GM18502 (cell line): ENCODE results near the gene SUSD3.

ENCODE experiments used
- ATAC-seq: cut with Tn5 transposase; IDR thresholded peaks from one replicate; pipeline ENCODE4 v1.9.1; 2021; ENCODE audit warnings: mild to moderate bottlenecking; ENCODE audit not compliant: unreplicated experiment, poor library complexity

SUSD3 gene

GRCh38 chr9:93071464-93071863 is 13.0 kb downstream of the SUSD3 start:
- ATAC-seq, result no peak

- no peak for ATAC-seq
Observed at GRCh38 chr9:93072383-93072795, 13.9 kb downstream of the SUSD3 start.

- ATAC-seq, result no peak
Observed at GRCh38 chr9:93076101-93076791, 17.7 kb downstream of the SUSD3 start.

GRCh38 chr9:93076792-93077128 is 18.3 kb downstream of the SUSD3 start:
- no peak for ATAC-seq

DNA sequence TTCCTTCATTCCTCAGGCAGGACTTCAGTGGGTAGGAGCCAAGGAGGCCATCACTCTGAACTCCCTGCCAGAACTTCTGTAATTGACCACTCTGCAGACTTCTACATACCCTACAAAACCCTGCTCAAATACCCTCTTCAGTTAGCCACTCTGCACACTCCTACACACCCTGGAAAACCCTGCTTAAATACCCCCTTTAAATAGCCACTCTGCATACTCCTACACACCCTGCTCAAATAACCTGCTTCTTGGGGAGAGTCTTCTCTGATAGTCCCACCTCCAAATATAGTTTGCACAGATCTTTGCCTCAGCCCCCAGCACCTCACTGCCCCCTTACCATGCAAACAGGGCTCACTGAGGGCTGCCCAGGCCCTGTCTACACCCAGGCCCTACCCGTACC is 18.9 kb downstream of the SUSD3 start:
- no peak for ATAC-seq

DNA sequence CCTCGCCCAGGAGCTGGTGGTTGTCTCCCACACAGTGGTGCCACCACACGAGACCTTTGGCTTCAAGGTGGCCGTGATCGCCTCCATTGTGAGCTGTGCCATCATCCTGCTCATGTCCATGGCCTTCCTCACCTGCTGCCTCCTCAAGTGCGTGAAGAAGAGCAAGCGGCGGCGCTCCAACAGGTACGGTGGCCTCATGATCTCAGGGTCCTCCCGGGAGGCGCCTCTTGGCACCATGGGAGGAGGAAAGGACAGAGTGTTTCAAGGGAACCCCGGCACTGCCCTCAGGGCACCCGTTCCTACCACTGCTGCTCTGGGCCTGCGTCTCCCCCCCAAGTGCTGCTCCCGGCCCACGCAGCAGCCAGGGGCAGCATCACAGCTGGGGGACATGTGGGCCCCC is 19.3 kb downstream of the SUSD3 start:
- ATAC-seq, result no peak

DNA sequence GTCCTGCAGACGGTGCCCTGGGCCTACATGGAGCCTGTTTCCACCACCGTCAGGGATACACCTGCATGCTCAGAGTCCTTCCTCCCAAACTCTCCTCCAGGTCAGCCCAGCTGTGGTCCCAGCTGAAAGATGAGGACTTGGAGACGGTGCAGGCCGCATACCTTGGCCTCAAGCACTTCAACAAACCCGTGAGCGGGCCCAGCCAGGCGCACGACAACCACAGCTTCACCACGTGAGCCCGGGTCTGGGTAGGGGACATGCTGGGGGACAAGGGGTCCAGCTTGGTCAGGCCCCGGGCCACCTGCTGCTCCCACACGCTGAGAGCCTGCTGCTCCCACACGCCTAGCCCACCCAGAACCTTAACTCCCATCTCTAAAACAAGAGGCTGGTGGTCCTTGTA is 20.9 kb downstream of the SUSD3 start:
- no peak for ATAC-seq

DNA sequence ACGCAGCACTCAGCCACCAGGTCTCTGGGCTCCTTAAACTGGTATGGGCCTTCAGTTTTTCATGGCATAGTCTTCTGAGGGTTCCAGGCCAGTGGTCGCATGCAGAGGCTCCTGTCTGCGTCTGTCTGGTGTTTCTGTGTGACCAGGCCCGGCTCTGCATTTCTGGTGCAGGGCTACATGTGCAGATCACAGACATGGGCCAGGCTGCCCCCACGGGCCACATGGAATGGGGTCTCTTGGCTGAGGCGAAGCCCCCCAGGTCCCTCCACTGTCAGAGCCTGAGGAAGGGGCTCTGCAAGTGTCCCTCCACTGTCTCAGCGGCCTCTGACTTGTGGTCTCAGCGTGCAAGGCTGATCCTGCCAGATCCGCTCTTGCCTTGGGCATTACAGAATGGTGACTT is 21.9 kb downstream of the SUSD3 start:
- no peak for ATAC-seq

GRCh38 chr9:93081081-93081529 is 22.6 kb downstream of the SUSD3 start:
- no peak for ATAC-seq

DNA sequence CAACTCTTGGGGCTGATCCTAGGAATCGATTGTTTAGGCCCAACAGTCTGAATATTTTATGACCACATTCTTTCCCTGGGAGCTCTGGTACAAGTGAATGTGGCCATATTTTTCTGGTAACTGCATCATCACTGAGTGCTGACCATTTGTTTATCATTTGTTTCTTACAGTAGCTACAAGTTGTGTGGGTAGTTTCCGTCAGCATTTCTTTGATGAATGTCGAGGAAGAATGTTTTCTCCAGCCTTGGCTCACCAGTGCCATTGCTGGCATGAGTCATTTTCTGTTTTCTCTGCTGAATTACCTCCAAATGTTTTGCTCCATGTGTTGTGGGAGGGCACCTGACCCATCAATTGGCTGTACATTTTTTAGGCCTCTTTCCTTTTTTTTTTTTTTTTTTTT is 23.4 kb downstream of the SUSD3 start:
- no peak for ATAC-seq

GRCh38 chr9:93082841-93083411 is 24.4 kb downstream of the SUSD3 start:
- no peak for ATAC-seq

GRCh38 chr9:93083592-93084470 is 25.3 kb downstream of the SUSD3 start:
- no peak for ATAC-seq

GRCh38 chr9:93084471-93084881 is 26.0 kb downstream of the SUSD3 start:
- no peak for ATAC-seq

DNA sequence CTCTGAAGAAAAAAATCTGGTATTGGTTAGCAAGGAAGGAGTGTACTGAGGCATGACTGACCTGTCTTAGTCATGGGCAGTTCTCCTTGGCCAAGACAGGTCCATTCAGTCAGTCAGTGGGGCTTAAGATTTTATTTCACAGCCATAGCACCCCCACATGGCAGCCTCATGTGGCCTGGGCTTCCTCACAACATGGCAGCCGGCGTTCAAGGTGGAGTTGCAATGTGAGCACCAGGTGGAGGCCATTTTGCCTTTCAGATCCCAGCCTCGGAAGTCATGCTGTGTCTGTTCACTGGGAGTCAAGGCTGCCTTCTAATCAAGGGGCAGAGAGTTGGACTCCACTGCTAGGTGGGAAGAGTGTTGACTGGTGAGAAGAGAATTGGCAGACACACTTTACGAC is 27.2 kb downstream of the SUSD3 start:
- ATAC-seq, result no peak

DNA sequence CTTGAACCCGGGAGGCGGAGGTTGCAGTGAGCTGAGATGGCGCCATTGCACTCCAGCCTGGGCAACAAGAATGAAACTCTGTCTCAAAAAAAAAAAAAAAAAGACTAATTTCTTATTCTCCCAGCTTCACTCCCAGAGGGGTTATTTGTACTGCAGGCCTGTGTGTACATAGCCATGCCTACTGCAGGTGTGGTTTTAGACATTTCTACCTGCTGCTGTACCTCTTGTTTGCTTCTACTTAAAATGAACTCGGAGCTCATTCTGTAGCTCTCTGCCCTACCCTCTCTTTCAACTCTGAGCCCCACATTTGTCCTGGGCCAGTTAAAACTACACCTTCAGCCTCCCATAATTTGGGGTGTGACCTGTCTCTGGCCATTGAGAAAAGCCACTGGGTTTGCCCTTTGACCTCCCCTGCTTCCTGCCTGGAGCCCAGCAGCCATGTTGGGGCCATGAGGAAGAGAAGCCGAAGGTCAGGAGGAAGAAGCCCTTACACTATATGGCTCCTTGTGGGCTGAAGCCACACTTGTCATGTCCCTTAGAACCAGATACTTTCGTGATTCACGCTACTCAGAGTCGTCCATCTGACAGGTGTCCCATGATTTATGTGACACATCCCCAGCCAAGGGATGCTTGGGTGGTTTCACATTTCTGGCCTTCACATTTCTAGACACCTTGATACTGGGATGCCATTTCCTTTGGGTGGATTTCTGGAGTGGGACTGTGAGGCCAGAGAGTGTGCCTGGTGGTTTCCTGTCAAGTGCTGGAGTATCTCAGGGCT is 28.1 kb downstream of the SUSD3 start:
- ATAC-seq, result no peak

DNA sequence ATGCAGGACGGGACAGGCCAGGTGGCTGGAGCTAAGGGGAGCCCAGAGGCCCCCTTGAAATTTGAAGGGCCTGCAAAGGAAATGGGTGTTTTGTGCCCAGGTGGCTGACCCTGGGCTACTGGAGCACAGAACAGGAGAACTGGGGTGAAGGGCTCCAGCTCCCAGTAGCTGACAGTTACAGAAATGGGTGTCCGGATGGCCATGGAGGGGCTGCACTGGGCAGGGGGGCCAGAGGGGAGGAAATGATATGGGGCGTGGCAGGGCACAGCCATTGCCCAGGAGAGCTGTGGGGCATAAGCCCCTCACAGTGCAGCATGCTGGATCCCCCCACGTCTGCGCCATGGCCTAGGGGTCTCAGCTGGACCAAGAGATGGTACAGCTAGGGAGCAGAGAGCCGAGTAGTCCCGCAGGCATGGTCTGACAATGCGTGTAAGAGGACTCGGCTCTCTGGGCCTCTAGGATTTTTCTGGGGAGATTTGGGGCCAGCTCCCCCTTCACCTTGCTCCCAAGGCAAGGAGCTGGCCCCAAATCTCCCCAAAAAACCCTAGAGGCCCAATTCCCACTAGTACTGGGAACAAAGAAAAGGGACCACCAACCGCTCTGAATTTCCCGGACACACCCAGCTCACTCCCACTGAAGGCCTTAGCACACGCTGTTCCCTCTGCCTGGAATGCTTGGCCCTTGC is 29.6 kb downstream of the SUSD3 start:
- no peak for ATAC-seq

GRCh38 chr9:93088656-93089015 is 30.1 kb downstream of the SUSD3 start:
- no peak for ATAC-seq

GRCh38 chr9:93089024-93089423 is 30.5 kb downstream of the SUSD3 start:
- no peak for ATAC-seq

DNA sequence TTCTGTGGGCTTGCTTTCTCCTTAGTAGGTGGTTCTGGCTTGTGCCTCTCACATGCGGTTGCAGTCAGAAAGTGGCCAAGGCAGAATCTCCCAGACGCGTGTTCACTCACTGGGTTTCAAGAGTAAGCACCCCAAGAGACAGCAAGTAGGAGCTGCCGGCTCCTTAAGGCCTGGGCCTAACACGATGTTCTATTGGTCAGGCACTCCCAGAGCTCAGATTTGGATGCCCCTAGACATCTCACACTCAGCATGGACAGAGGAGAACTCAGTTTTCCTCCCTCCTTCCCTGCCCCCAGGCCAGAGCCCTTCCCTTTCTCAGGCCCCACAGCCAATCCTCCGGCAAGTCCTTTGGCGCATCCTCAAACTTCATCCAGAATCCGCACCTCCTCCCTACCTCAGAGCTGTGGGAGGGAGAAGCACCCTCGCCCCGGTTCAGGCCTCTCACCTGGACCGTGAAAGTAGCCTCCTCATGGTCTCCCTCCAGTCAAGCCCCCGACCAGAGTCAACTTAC is 31.0 kb downstream of the SUSD3 start:
- ATAC-seq, result no peak

GRCh38 chr9:93090091-93090655 is 31.7 kb downstream of the SUSD3 start:
- ATAC-seq, result no peak
